Right cardiac atrium (tissue), 5 donors: Measurements from ENCODE around the gene RALGAPA1. TPM values are rescaled to one million over a fixed set of nuclear protein-coding genes. Genes with fewer than 3 reads are reported as not detected.
"Not testable (repeated sequence)": the region's sequence is repeated elsewhere in the genome, so short reads cannot be mapped to it uniquely, and the experiment has no call there.

ENCODE experiments used
- ATAC-seq, 2 donors: fragments of 200-7000 bp; cut with Tn5 transposase; one replicate each; pipeline versions ENCODE4 v1.8.0 to v1.9.1; 2020; ENCODE audit warnings: moderate library complexity in 2 of 2, mild to moderate bottlenecking in 1 of 2
- DNase-seq, 3 donors: peaks; one replicate each; pipeline ENCODE4 v3.0.0-alpha.2; 2020
- H3K27ac ChIP-seq: one replicate; pipeline ENCODE4 v1.5.1; 2013; ENCODE audit warnings: mild to moderate bottlenecking, low read length, control low read depth, moderate library complexity
- H3K27me3 ChIP-seq: one replicate; pipeline ENCODE4 v1.6.1; 2013; ENCODE audit not compliant: control insufficient read depth, insufficient read depth
- H3K4me1 ChIP-seq: one replicate; pipeline ENCODE4 v1.6.1; 2013; ENCODE audit warnings: low read length; ENCODE audit not compliant: control insufficient read depth, insufficient read depth
- H3K4me3 ChIP-seq: one replicate; pipeline ENCODE4 v1.5.1; 2013; ENCODE audit warnings: low read length, control low read depth
- H3K9me3 ChIP-seq: one replicate; pipeline ENCODE4 v1.6.1; 2013; ENCODE audit warnings: low read length; ENCODE audit not compliant: control insufficient read depth
- WGBS: extraction: QIAGEN DNeasy Blood & Tissue Kit; methylation state at CpG from one replicate; pipeline ENCODE4 v1.1.7; 2013; 5-methylcytosine and 5-hydroxymethylcytosine counted together
- intact Hi-C, 4 donors: fragments of 100-400 bp; cut with DNase I; formaldehyde crosslinking; loops; one replicate each; pipeline versions ENCODE4 v1.11.0 to v1.14.0; 2022 to 2023
- polyA plus RNA-seq: library from polyadenylated mRNA; stranded (reverse); fragments of 200-250 nt; gene quantifications from one replicate; pipeline ENCODE4 v1.2.3, GENCODE V29; 2013
- total RNA-seq, 4 donors: library from RNA; stranded (reverse); fragmentation: NEBNext Ultra II Directional; extraction: Animal tissue kit (Norgen Biotek cat#: 25700); gene quantifications; one replicate each; pipeline ENCODE4 v1.2.1, GENCODE V29; 2021
- donor health status: healthy with polysubstance abuse.
- donor health status: DM: no; HTN: yes; CAD: no.
- donor health status: DM: no; HTN: no; CAD: no.
- donor health status: DM: no; HTN: yes; CAD: no; lungs with severe emphysema.
- donor health status: DM: yes; HTN: yes; CAD: no.

The RALGAPA1 gene
- total and polyA plus RNA-seq, 5 donors, result 11.6 to 47.4 (median 40.7) TPM

- DNase-seq (no peak), ATAC-seq (no peak)
- no peak overlapping the region for H3K27ac ChIP-seq
- intact Hi-C loops, result no loop called here
- no peaks in the 10 kb centered on the region for H3K9me3 ChIP-seq
- H3K27me3 ChIP-seq, result no peaks in the 10 kb centered on the region
- no peak overlapping the region for H3K4me3 ChIP-seq
- 85% methylated on average over 1 of the region's 1 CpG for WGBS
- no peaks in the 10 kb centered on the region for H3K4me1 ChIP-seq
Observed at GRCh38 chr14:35695072-35695471, 114.0 kb downstream of the RALGAPA1 start.

DNA sequence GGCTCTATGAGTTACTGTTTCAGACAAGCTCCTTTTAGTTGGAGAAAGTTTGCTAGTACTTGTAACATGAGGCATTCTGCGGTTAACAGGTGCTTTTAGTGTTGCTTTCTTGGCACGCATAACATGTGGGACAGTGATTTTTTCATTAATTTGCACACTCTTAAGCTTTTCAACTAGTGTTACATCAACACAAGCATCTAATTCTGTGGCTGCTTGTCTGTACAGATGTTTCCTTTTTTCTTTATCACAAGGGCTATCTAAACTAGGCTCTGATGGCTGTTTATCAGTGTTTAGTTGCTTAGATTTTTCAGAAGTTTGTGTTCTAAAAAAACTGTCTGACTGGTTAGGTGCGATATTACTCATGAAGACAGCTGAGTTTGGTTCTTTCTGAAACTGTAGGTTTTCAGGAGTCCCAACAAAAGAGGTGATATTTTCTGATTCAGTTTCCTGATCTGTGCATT is 120.1 kb downstream of the RALGAPA1 start:
- H3K9me3 ChIP-seq, result no peaks in the 10 kb centered on the region
- no peak for DNase-seq
- no peaks in the 10 kb centered on the region for H3K4me1 ChIP-seq
- no peaks in the 10 kb centered on the region for H3K27me3 ChIP-seq
- no peak overlapping the region for H3K4me3 ChIP-seq
- ATAC-seq, result no peak
- WGBS, result 90% methylated on average over 3 of the region's 3 CpGs
- intact Hi-C loops, result loop anchor here in 1 of 4 donors (10.0 kb wide), 1 partner anchor 264 kb away; no protein-coding TSS in a partner anchor
- no peak overlapping the region for H3K27ac ChIP-seq

GRCh38 chr14:35688126-35688826 is 120.8 kb downstream of the RALGAPA1 start:
- no peak overlapping the region for H3K27ac ChIP-seq
- H3K4me3 ChIP-seq, result no peak overlapping the region
- no peaks in the 10 kb centered on the region for H3K9me3 ChIP-seq
- H3K27me3 ChIP-seq, result no peaks in the 10 kb centered on the region
- H3K4me1 ChIP-seq, result no peaks in the 10 kb centered on the region
- no peak for DNase-seq
- ATAC-seq, result no peak
- intact Hi-C loops, result loop anchor here in 1 of 4 donors (10.0 kb wide), 1 partner anchor 263 kb away; no protein-coding TSS in a partner anchor
- WGBS, result 94% methylated on average over 6 of the region's 6 CpGs

- H3K9me3 ChIP-seq, result no peaks in the 10 kb centered on the region
- ATAC-seq (no peak), DNase-seq (no peak)
- 4% methylated on average over 1 of the region's 1 CpG for WGBS
- intact Hi-C loops, result loop anchor here in 1 of 4 donors (10.0 kb wide), 1 partner anchor 263 kb away; no protein-coding TSS in a partner anchor
- H3K4me1 ChIP-seq, result no peaks in the 10 kb centered on the region
- no peaks in the 10 kb centered on the region for H3K27me3 ChIP-seq
- no peak overlapping the region for H3K27ac ChIP-seq
- H3K4me3 ChIP-seq, result no peak overlapping the region
Observed at GRCh38 chr14:35687335-35687939, 121.7 kb downstream of the RALGAPA1 start.

DNA sequence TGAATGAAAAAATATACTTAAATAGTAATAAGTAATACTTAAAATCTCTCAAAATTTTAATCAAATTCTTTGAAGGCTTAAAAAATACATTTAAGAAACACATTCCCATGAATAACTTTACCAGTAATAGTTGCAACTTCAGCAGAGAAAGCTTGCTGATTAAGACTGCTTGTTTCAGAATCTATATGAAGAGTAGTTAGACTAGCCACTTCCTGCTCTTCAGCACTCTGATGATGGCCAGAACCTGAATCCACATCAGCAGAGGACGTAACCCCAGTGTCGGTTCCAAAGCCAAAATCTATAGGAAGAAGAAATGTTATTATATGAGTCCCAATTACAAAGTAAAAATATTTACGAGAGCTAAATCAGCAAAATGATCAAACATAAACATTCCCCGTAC is 125.4 kb downstream of the RALGAPA1 start:
- WGBS, result 90% methylated on average over 4 of the region's 4 CpGs
- not testable (repeated sequence) for H3K4me1 ChIP-seq
- intact Hi-C loops, result loop anchor here in 1 of 4 donors (10.0 kb wide), 1 partner anchor 259 kb away; no protein-coding TSS in a partner anchor

DNA sequence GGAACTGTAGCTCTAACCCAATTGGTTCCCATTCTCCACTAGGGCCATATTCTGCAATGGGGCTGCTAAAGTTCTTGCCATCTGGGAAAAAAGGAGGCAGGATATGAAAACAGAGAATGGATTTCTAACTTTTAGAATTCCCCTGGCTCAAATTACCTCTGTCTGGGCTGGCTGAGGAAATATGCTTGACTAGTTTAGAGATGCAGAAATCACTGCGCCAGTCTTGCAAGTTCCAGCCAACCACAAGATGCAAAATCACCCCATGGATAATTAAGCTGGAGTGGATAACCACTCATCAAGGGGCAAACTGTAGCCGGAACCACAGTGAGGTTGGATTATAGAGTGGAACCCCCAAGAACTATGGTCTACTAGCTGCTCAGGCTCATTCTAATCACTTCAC is 126.3 kb downstream of the RALGAPA1 start:
- no peaks in the 10 kb centered on the region for H3K4me1 ChIP-seq
- H3K4me3 ChIP-seq, result no peak overlapping the region
- no peaks in the 10 kb centered on the region for H3K27me3 ChIP-seq
- DNase-seq (no peak), ATAC-seq (no peak)
- 96% methylated on average over 2 of the region's 2 CpGs for WGBS
- H3K9me3 ChIP-seq, result no peaks in the 10 kb centered on the region
- intact Hi-C loops, result loop anchor here in 1 of 4 donors (10.0 kb wide), 1 partner anchor 258 kb away; no protein-coding TSS in a partner anchor
- H3K27ac ChIP-seq, result no peak overlapping the region

More for the DNA sequence above, 125.4 kb downstream of the RALGAPA1 start:
- H3K27me3 ChIP-seq, H3K4me3 ChIP-seq, H3K27ac ChIP-seq, H3K9me3 ChIP-seq, ATAC-seq, DNase-seq: not testable (repeated sequence)

- ATAC-seq, result no peak
- DNase-seq, result no peak
- Histone ChIP-seq H3K27ac (no peak overlapping the region), H3K4me1 (no peaks in the 10 kb centered on the region), H3K4me3 (no peak overlapping the region), H3K27me3 (no peaks in the 10 kb centered on the region), H3K9me3 (no peaks in the 10 kb centered on the region)
- 98% methylated on average over 1 of the region's 1 CpG for WGBS
- intact Hi-C loops, result no loop called here
Observed at GRCh38 chr14:35678403-35679028, 130.6 kb downstream of the RALGAPA1 start.

DNA sequence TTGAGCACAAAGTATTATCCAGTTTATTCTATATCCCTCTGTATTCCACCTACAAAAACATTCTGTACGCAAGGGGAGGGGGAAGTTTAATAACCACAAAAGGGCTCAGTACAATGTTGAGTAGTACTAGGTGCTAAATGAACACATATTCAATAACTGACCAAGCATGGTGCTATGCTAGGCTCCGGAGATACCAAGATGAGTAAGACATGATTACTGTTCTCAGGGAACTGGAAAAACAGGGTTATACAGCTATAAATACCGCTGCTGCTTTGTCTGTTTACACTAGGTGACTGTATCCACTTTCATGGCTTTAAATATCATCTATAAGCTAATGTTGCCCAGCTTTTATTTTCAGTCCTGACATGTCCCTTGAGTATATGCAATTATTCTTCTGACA is 139.3 kb downstream of the RALGAPA1 start:
- DNase-seq (no peak), ATAC-seq (no peak)
- intact Hi-C loops, result no loop called here
- no peaks in the 10 kb centered on the region for H3K9me3 ChIP-seq
- H3K4me1 ChIP-seq, result no peaks in the 10 kb centered on the region
- WGBS, result 91% methylated on average over 3 of the region's 3 CpGs
- H3K27me3 ChIP-seq, result no peaks in the 10 kb centered on the region
- H3K4me3 ChIP-seq, result no peak overlapping the region
- H3K27ac ChIP-seq, result no peak overlapping the region

DNA sequence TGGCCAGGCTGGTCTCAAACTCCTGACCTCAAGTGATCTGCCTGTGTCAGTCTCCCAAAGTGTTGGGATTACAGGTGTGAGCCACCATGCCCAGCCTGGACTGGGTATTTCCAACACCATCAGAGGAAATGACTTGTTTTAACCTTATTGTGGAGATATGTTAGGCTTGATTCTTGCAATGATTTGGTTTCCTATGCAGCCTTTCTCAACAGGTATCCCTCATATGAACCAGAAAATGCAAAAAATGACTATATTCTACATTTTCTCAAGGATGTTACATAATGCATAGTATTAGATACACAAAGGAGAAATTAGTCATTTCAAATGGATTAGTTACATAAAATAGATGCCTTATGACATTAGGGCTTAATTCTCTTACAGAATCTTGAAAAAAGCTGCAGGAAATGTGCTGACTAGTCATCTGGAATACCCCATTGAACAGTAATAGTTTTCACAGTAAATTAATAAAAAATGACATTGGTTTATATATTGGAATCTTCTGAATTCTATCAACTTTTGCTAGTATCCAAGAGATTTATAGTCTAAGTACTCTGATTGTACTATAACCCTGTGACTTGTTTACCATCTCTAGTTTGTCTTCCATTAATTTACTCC is 142.6 kb downstream of the RALGAPA1 start:
- H3K27ac ChIP-seq, result no peak overlapping the region
- DNase-seq, result no peak
- no peaks in the 10 kb centered on the region for H3K4me1 ChIP-seq
- intact Hi-C loops, result no loop called here
- no peak for ATAC-seq
- H3K27me3 ChIP-seq, result no peaks in the 10 kb centered on the region
- no peaks in the 10 kb centered on the region for H3K9me3 ChIP-seq
- no peak overlapping the region for H3K4me3 ChIP-seq

GRCh38 chr14:35661875-35662274 is 147.2 kb downstream of the RALGAPA1 start:
- Histone ChIP-seq H3K27me3 (no peaks in the 10 kb centered on the region), H3K9me3 (no peaks in the 10 kb centered on the region), H3K4me1 (no peaks in the 10 kb centered on the region), H3K4me3 (no peak overlapping the region), H3K27ac (no peak overlapping the region)
- 96% methylated on average over 3 of the region's 3 CpGs for WGBS
- intact Hi-C loops, result no loop called here
- DNase-seq (no peak), ATAC-seq (no peak)

DNA sequence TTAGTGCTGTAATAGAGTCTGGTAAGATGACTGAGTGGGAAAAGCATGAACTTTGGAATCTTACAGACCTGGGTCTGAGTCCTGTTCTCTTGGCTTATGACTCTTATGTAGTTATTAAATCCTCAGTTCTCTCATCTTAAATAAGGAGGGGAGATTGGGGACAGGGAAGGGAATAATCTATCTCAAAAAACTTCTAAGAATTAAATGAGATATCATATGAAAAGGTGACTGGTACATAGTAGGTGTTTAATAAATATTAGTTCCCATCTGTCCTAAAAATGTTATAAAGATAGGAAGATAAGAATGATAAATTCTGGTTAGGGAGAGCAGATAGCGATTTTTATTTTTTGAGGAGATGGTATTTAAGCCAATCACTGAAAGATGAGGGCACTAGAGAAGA is 156.1 kb downstream of the RALGAPA1 start:
- Histone ChIP-seq H3K9me3 (no peaks in the 10 kb centered on the region), H3K27ac (no peak overlapping the region), H3K4me1 (no peaks in the 10 kb centered on the region), H3K4me3 (no peak overlapping the region), H3K27me3 (no peaks in the 10 kb centered on the region)
- intact Hi-C loops, result no loop called here
- DNase-seq, result no peak
- WGBS, result 92% methylated on average over 1 of the region's 1 CpG
- ATAC-seq, result no peak
